Fibroblast of pulmonary artery (primary cell): ENCODE results near the gene GSG1L.
A peak's percentile ranks its signal among the peaks of the same experiment; 100 is the strongest.

Experiments used
- DNase-seq: peaks from one replicate; pipeline ENCODE4 v3.0.0-alpha.2; 2010; ENCODE audit warnings: low read depth
- H3K4me3 ChIP-seq: replicated peaks from 2 replicates; pipeline ENCODE4 v1.5.1; 2011; ENCODE audit warnings: low read depth, mild to moderate bottlenecking, control low read depth, low read length, moderate library complexity
- TF ChIP-seq, protein P1 (sequence below): IDR thresholded peaks from 2 replicates; pipeline ENCODE4 v1.5.1; 2011; ENCODE audit warnings: mild to moderate bottlenecking, control low read depth, low read length, inconsistent platforms; ENCODE audit errors: missing control alignments

GSG1L gene

DNA sequence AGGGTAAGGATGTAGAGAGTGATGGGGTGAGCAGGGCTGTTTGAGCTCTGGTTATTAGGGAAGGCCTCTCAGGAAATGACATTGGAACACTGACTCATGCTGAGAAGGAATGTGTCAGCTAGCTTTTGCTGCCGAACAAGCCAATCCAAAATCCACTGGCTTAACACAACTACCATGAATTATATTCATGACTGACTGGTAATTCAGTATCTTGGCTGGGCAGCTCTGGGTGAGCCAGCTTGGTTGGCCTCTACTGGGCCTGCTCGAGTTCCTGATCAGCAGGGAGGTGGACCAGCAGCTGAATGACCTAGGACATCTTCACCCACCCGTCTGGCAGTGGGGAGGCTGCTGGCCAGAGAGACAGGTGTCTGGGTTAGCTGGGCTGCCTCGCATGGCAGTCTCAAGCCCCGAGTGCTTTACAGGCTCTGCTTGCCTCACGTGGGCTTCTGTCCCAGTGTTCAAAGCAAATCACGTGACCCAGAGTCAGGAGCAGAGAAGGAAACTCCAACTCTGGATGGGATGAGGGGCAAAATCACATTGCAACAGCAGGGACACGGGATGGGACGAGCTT is 304.1 kb downstream of the GSG1L start:
- TF ChIP-seq, protein P1, sequence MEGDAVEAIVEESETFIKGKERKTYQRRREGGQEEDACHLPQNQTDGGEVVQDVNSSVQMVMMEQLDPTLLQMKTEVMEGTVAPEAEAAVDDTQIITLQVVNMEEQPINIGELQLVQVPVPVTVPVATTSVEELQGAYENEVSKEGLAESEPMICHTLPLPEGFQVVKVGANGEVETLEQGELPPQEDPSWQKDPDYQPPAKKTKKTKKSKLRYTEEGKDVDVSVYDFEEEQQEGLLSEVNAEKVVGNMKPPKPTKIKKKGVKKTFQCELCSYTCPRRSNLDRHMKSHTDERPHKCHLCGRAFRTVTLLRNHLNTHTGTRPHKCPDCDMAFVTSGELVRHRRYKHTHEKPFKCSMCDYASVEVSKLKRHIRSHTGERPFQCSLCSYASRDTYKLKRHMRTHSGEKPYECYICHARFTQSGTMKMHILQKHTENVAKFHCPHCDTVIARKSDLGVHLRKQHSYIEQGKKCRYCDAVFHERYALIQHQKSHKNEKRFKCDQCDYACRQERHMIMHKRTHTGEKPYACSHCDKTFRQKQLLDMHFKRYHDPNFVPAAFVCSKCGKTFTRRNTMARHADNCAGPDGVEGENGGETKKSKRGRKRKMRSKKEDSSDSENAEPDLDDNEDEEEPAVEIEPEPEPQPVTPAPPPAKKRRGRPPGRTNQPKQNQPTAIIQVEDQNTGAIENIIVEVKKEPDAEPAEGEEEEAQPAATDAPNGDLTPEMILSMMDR: no peak
- no peak overlapping the region for H3K4me3 ChIP-seq
- peak; percentile 64 for DNase-seq

DNA sequence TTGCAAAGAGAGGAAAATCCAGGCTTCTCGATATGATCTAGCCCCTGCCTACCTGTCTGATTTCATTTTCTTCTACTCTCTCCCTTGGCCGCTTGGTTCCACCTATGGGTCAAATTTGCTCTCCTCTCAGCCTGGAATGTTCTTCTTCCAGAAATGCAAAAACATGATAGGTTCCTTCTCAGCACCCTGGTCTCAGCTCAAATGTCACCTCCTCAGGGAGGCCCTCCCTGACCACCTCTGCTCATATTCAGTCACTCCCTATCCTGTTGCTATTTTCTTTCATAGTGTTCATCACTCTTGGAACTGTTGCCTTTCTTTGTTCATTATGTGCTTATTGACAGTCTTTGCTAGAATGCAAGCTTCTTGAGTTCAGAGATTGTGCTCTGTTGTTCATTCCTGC is 305.0 kb downstream of the GSG1L start:
- DNase-seq: no peak
- TF ChIP-seq, protein P1: no peak

GRCh38 chr16:27756206-27756970 is 307.1 kb downstream of the GSG1L start:
- TF ChIP-seq, protein P1: no peak

More for the DNA sequence above, 305.0 kb downstream of the GSG1L start:
- no peak overlapping the region for H3K4me3 ChIP-seq

GRCh38 chr16:27754788-27755690 is 308.5 kb downstream of the GSG1L start:
- H3K4me3 ChIP-seq: no peak overlapping the region
- DNase-seq: no peak
- TF ChIP-seq, protein P1: no peak

More at GRCh38 chr16:27756206-27756970, 307.1 kb downstream of the GSG1L start:
- no peak for DNase-seq
- H3K4me3 ChIP-seq: no peak overlapping the region

GRCh38 chr16:27753563-27753962 is 310.0 kb downstream of the GSG1L start:
- TF ChIP-seq, protein P1: no peak
- no peak for DNase-seq
- H3K4me3 ChIP-seq: no peak overlapping the region

- no peak overlapping the region for H3K4me3 ChIP-seq
- no peak for DNase-seq
- TF ChIP-seq, protein P1: no peak
Measured at GRCh38 chr16:27752241-27752640, 311.3 kb downstream of the GSG1L start.
